HG03196 (cell line): ENCODE measurements around the gene NDUFA11.
"Not testable (repeated sequence)": the region's sequence is repeated elsewhere in the genome, so short reads cannot be mapped to it uniquely, and the experiment has no call there.

Experiments
- ATAC-seq: cut with Tn5 transposase; IDR thresholded peaks from one replicate; pipeline ENCODE4 v1.9.1; 2021; ENCODE audit not compliant: unreplicated experiment

The NDUFA11 gene

GRCh38 chr19:5891572-5891937 lies 12.0 kb downstream of the NDUFA11 start:
- no peak for ATAC-seq

GRCh38 chr19:5890099-5890498 lies 13.5 kb downstream of the NDUFA11 start:
- no peak for ATAC-seq

GRCh38 chr19:5889288-5889971 lies 14.2 kb downstream of the NDUFA11 start:
- ATAC-seq: no peak

GRCh38 chr19:5884065-5884811 lies 19.4 kb downstream of the NDUFA11 start:
- not testable (repeated sequence) for ATAC-seq

- ATAC-seq: not testable (repeated sequence)
Observed at GRCh38 chr19:5883157-5883873, 20.3 kb downstream of the NDUFA11 start.

- ATAC-seq: no peak
Observed at GRCh38 chr19:5882421-5882968, 21.1 kb downstream of the NDUFA11 start.

- ATAC-seq: no peak
Observed at GRCh38 chr19:5881543-5882299, 21.9 kb downstream of the NDUFA11 start.

- ATAC-seq: no peak
Observed at GRCh38 chr19:5880604-5881078, 22.9 kb downstream of the NDUFA11 start.

- ATAC-seq: no peak
Observed at GRCh38 chr19:5880196-5880595, 23.4 kb downstream of the NDUFA11 start.

GRCh38 chr19:5877882-5878281 lies 25.7 kb downstream of the NDUFA11 start:
- no peak for ATAC-seq

GRCh38 chr19:5877427-5877826 lies 26.2 kb downstream of the NDUFA11 start:
- no peak for ATAC-seq

- not testable (repeated sequence) for ATAC-seq
Observed at GRCh38 chr19:5874496-5874895, 29.1 kb downstream of the NDUFA11 start.

- no peak for ATAC-seq
Observed at GRCh38 chr19:5873617-5874199, 29.9 kb downstream of the NDUFA11 start.

- no peak for ATAC-seq
Observed at GRCh38 chr19:5870986-5871394, 32.6 kb downstream of the NDUFA11 start.

- no peak for ATAC-seq
Observed at GRCh38 chr19:5867201-5868136, 36.1 kb downstream of the NDUFA11 start.

GRCh38 chr19:5865772-5866171 lies 37.8 kb downstream of the NDUFA11 start:
- no peak for ATAC-seq

GRCh38 chr19:5864725-5865486 lies 38.7 kb downstream of the NDUFA11 start:
- ATAC-seq: no peak

- no peak for ATAC-seq
Observed at GRCh38 chr19:5864013-5864720, 39.4 kb downstream of the NDUFA11 start.
